ENCODE data around the gene CFAP69. TPM values are rescaled to one million over a fixed set of nuclear protein-coding genes. Genes with fewer than 3 reads are reported as not detected.

CFAP69 gene, protein sequence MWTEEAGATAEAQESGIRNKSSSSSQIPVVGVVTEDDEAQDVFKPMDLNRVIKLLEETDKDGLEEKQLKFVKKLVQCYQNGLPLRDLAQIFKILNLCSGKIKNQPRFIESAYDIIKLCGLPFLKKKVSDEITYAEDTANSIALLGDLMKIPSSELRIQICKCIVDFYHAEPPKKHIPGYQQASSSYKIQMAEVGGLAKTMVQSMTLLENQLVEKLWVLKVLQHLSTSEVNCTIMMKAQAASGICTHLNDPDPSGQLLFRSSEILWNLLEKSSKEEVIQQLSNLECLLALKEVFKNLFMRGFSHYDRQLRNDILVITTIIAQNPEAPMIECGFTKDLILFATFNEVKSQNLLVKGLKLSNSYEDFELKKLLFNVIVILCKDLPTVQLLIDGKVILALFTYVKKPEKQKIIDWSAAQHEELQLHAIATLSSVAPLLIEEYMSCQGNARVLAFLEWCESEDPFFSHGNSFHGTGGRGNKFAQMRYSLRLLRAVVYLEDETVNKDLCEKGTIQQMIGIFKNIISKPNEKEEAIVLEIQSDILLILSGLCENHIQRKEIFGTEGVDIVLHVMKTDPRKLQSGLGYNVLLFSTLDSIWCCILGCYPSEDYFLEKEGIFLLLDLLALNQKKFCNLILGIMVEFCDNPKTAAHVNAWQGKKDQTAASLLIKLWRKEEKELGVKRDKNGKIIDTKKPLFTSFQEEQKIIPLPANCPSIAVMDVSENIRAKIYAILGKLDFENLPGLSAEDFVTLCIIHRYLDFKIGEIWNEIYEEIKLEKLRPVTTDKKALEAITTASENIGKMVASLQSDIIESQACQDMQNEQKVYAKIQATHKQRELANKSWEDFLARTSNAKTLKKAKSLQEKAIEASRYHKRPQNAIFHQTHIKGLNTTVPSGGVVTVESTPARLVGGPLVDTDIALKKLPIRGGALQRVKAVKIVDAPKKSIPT
- polyA plus RNA-seq (5.9 and 6.2 TPM in 2 replicates), polyA minus RNA-seq (5.8 and 9.3 TPM in 2 replicates)

DNA sequence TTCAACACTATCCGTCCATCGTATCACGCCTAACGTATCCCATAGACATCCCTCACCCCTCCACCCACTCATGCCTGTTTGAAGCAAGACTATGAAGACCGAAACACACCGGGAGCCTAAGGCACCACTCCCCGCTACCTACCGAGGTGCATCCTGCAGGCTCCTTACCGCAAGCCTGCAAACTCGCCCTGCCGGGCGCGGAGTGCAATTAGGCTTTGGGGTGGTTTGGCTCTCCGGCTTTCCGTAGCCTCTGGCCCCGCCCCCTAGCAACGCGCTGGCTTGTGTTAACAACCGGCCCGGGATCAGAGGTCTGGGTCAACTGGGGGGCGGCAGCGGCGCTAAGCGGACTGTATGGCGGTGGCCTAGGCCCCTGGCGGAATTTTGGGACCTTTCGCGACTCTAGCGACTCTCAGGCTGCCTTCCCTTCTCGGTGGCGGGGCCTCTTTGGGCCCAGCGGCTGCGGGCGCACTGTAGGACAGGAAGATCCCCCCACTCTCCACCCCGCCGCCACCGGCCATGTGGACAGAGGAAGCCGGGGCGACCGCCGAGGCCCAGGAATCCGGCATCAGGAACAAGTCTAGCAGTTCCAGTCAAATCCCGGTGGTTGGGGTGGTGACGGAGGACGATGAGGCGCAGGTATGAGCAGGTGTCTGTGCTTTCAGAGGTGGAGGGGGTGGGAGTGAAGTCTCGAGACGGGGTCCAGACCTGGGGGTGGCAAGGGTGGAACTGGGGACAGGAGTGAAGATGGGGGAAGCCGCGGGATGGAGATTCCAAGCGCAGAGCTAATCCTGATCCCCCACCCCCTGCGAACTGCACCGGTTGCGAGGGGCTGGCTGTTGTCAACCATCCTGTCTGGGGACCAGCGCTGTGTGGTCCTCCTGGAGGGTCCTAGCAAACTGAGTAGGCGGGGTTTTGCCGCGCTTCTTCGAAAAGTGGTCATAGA is at the start of gene CFAP69:
TSS of gene CFAP69 (plus strand) at position 266 of the 943 bp plus-strand sequence. CDS start at position 517, 251 bp downstream.
- Histone ChIP-seq H3K79me2 (replicated peaks; ENCODE audit: insufficient read depth, low read length) (no peaks in the 10 kb centered on the region), H3K9me2 (ENCODE audit: insufficient read depth, low read length) (no peaks in the 10 kb centered on the region), H3K27ac (ENCODE audit: low read length) (no peak within 1 kb of the TSS), H4K20me1 (ENCODE audit: insufficient read depth) (no peaks in the 10 kb centered on the region), H3K9me3 (ENCODE audit: low read length) (no peaks in the 10 kb centered on the region), H3K36me3 (ENCODE audit: insufficient read depth, low read length) (no peaks in the 10 kb centered on the region), H3K9ac (ENCODE audit: low read length) (peak within 1 kb of the TSS; percentile 64), H2AFZ (ENCODE audit: low read depth, low read length) (peak within 1 kb of the TSS; percentile 70), H3K27me3 (ENCODE audit: insufficient read depth, low read depth, low read length) (peaks cover 6% of the 10 kb centered on the region), H3K4me2 (ENCODE audit: low read length) (peak within 1 kb of the TSS; percentile 62), H3F3A (ENCODE audit: insufficient read depth, low read length, poor library complexity, severe bottlenecking) (no peaks in the 10 kb centered on the region), H3K4me3 (ENCODE audit: low read length) (peak within 1 kb of the TSS; percentile 89)
- TF ChIP-seq, protein P1, sequence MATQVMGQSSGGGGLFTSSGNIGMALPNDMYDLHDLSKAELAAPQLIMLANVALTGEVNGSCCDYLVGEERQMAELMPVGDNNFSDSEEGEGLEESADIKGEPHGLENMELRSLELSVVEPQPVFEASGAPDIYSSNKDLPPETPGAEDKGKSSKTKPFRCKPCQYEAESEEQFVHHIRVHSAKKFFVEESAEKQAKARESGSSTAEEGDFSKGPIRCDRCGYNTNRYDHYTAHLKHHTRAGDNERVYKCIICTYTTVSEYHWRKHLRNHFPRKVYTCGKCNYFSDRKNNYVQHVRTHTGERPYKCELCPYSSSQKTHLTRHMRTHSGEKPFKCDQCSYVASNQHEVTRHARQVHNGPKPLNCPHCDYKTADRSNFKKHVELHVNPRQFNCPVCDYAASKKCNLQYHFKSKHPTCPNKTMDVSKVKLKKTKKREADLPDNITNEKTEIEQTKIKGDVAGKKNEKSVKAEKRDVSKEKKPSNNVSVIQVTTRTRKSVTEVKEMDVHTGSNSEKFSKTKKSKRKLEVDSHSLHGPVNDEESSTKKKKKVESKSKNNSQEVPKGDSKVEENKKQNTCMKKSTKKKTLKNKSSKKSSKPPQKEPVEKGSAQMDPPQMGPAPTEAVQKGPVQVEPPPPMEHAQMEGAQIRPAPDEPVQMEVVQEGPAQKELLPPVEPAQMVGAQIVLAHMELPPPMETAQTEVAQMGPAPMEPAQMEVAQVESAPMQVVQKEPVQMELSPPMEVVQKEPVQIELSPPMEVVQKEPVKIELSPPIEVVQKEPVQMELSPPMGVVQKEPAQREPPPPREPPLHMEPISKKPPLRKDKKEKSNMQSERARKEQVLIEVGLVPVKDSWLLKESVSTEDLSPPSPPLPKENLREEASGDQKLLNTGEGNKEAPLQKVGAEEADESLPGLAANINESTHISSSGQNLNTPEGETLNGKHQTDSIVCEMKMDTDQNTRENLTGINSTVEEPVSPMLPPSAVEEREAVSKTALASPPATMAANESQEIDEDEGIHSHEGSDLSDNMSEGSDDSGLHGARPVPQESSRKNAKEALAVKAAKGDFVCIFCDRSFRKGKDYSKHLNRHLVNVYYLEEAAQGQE (IDR thresholded peaks at IDR 0.05; ENCODE audit: borderline replicate concordance) = peak; percentile 33
- peak; percentile 94 for TF ChIP-seq MXI1 (conservative IDR thresholded peaks at IDR 0.05; ENCODE audit: poor library complexity, severe bottlenecking)
- peak; percentile 61 for TF ChIP-seq EP300 (conservative IDR thresholded peaks at IDR 0.05; ENCODE audit: poor library complexity, severe bottlenecking)
- peak; percentile 21 for TF ChIP-seq SMC3 (conservative IDR thresholded peaks at IDR 0.05; ENCODE audit: poor library complexity)
- TF ChIP-seq, protein P2, sequence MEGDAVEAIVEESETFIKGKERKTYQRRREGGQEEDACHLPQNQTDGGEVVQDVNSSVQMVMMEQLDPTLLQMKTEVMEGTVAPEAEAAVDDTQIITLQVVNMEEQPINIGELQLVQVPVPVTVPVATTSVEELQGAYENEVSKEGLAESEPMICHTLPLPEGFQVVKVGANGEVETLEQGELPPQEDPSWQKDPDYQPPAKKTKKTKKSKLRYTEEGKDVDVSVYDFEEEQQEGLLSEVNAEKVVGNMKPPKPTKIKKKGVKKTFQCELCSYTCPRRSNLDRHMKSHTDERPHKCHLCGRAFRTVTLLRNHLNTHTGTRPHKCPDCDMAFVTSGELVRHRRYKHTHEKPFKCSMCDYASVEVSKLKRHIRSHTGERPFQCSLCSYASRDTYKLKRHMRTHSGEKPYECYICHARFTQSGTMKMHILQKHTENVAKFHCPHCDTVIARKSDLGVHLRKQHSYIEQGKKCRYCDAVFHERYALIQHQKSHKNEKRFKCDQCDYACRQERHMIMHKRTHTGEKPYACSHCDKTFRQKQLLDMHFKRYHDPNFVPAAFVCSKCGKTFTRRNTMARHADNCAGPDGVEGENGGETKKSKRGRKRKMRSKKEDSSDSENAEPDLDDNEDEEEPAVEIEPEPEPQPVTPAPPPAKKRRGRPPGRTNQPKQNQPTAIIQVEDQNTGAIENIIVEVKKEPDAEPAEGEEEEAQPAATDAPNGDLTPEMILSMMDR (IDR thresholded peaks at IDR 0.05; ENCODE audit: poor library complexity, severe bottlenecking) = peak; percentile 45
- no peak for TF ChIP-seq TAF1 (IDR thresholded peaks at IDR 0.05; ENCODE audit: low read depth)
- TF ChIP-seq POLR2AphosphoS5 (IDR thresholded peaks at IDR 0.05) = peak; percentile 26
- TF ChIP-seq RAD21 (conservative IDR thresholded peaks at IDR 0.05) = no peak
- TF ChIP-seq EZH2 (IDR thresholded peaks at IDR 0.05; ENCODE audit: borderline replicate concordance, insufficient read depth, low read length, poor library complexity, severe bottlenecking) = no peak
